Skeletal muscle cell (primary cell): ENCODE results near the gene MDP1.
"Not testable (repeated sequence)": the region's sequence is repeated elsewhere in the genome, so short reads cannot be mapped to it uniquely, and the experiment has no call there.

ENCODE experiments used
- DNase-seq: peaks from one replicate; pipeline ENCODE4 v3.0.0-alpha.2; 2010; ENCODE audit warnings: low read depth
- H3K4me3 ChIP-seq: 2 replicates; pipeline ENCODE4 v1.5.1; 2011; ENCODE audit warnings: low read depth, mild to moderate bottlenecking, control low read depth, low read length, moderate library complexity

The MDP1 gene

DNA sequence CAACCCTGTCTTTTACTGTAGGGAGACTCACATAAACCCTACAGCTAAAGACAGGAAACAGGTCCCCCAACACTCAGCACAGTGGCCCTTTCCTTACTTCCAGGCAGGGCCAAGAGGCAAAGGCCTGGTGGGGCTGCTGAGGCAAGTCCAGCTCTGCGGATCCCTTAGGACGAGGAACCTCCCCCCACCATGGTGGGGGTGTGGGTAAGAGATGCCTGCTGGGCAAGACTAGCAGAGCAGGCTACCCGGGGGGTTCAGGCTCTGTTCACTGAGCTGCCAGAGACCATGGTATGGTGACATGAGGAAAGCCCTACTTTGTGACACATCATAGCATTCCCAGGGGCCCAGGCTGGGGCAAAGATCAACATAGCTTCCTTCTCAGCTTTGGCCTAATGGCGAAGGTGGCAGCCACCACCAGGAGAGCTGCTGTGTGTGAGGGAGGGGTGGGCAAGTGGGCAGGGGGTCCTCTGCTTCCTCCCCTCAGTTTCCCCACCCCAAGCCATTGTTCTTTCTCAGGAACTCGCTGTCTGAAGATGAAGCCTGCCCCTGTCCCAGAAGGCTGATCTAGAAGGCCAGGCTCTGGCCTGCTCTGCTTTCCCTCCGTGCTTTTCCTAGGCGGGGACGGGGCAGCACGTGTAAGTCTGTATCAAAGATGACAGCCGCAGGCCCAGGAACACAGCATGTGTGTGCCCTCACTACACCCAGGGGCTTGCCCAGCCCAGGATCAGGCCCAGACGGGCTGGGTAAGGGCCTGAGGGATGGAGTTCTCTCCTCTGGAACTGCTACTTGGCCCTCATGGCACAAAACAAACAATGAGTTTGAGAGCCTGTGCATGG, 36.6 kb upstream of the MDP1 start:
- no peak for DNase-seq
- no peak overlapping the region for H3K4me3 ChIP-seq

DNA sequence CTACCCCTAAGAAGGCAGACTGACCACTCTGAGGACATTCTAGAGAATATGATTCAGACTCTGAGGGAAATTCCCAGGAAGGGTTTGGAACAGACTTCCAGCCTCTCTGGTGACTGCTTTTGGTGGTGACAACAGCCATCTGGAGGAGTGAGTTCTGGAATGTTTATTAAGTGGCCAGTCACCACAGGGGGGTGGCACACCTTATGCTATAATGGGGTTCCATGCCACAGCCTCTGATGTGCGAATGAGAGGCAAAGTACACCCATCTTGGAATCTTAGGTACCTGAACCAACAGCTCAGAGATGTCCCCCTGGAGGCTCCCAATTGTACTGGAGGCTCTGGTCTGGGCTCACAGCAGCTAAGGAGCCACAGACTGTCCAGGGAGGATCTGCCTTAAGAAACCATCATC, 36.0 kb upstream of the MDP1 start:
- DNase-seq, result no peak

GRCh38 chr14:24250354-24250753, 34.5 kb upstream of the MDP1 start:
- no peak for DNase-seq
- H3K4me3 ChIP-seq, result no peak overlapping the region

More for the DNA sequence above, 36.0 kb upstream of the MDP1 start:
- H3K4me3 ChIP-seq, result no peak overlapping the region

DNA sequence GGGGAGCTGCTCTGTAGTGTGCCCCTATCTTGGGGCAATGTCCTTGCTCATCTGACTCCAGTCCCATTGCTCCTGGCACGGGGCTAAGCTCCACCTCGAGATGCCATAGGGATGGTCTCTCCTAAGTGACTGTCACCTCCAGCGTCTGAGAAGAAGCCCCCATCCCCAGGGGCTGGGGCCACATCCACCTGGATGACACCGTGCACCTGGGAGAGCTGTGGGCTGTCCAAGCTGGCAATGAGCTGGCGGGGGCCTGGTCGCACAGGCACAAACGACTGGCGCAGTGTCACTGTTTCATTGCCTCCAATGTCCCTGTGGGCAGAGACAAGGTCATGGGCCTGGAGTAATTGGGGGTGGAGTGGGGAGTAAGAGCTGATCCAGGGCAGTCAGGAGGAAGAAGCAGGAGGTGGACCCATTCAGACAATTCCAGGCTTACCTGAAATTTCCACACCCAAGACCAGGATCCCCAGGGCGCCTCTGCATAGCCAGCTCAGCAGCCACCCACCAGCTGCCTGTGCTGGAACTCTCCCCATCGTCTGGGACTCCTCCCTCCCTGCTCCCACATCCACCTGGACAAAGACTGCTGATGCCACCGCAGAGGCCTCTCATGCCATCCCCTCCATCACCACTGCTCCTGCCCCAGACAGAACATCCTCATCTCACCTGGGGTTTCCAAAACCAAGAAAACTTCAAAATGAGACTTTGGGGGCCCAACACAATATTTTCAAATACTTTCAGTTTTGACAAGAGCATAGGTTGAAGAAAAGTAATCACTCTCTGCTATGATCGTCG, 33.6 kb upstream of the MDP1 start:
- DNase-seq, result no peak
- no peak overlapping the region for H3K4me3 ChIP-seq

DNA sequence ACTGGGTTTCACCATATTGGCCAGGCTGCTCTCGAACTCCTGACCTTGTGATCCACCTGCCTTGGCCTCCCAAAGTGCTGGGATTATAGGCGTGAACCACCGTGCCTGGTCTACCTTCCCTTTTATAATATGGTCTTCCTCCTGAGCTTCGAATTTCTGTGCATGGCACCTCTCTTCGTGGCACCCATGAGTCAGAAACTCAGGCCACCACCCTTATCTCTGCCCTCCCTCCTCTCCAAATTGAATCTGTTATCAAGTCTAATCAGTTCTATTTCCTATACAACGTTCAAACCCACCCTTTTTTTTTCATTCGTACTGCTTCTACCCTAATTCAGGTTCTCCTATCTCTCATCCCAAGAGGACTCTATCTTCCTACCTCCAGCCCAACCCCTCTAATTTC, 31.6 kb upstream of the MDP1 start:
- no peak for DNase-seq
- no peak overlapping the region for H3K4me3 ChIP-seq

DNA sequence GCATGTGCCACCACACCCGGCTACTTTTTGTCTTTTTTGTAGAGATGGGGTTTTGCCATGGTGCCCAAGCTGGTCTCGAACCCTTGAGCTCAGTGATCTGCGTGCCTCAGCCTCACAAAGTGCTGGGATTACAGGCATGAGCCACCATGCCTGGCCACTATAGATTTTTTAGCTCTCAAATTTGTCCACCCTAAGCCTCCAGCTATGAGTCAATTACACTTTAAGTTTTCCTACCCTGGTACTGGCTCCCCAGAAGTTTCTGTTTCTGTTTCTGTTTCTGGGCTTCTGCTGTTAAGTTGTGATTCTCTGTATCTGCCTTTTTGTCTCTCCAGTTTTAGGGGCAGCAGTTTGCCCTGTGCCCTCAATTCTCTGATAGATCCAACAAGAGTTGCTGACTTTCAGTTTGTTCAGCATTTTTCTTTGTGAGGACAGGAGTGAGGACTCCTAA, 30.9 kb upstream of the MDP1 start:
- DNase-seq, result no peak
- no peak overlapping the region for H3K4me3 ChIP-seq

DNA sequence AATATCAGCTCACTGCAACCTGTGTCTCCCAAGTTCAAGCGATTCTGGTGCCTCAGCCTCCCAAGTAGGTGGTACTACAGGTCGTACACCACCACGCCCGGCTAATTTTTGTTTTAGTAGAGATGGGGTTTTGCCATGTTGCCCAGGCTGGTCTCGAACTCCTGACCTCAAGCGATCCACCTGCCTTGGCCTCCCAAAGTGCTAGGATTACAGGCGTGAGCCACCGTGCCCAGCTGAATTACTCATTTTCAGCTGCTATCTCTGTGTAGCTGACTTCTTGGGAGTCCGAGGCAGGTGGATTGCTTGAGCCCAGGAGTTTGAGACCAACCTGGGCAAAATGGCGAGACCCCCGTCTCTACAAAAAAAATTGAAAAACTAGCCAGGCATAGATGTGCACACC, 29.5 kb upstream of the MDP1 start:
- not testable (repeated sequence) for H3K4me3 ChIP-seq, DNase-seq

DNA sequence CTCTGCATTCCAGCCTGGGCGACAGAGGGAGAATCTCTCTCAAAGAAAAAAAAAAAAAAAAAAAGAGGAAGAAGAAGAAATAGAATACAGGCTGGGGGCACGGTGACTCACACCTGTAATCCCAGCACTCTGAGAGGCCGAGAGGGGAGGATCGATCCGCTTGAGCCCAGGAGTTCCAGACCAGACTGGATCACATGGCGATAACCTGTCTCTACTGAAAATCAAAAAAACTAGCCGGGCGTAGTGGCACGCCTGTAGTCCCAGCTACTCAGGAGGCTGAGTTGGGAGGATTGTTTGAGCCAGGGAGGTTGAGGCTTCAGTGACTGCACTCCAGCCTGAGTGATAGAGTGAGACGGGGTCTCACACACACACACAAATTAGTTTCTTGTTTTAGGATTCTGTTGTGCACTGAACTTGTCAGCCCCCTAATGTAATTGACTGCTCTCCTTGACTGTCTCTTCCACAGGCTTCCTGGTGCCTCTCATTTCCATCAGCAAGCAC, 27.5 kb upstream of the MDP1 start:
- DNase-seq, result no peak
- H3K4me3 ChIP-seq, result peak overlapping the region; percentile 90

DNA sequence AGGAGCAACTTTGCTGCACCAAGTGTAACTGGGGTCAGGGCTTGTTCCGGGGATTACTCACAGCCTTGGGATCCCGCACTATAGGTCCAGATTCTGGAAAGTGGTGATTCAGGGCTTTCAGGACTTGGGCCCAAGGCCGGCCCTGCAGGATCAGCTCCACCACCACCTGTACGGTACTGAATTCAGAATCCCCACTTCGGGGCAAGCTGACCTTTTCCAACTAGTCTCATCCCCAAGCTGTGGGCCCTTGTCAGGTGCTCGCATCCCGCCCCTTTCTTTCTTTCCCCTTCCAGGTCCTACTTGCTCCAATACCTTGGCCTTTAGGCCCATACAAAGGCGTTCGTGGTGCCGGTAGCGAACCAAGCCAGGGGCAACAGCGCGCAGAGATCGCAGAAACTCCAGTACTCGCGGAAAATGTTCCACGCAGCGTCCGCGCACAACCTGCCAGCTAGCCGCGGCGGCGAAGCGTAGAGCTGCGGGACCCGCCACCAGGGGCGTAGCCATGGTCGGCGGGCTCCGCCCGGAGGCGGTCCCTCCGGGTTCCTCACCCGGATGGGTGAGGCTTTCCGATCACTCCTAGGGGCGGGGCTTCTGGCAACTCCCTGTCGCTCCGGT, 26.1 kb upstream of the MDP1 start:
- DNase-seq, result peak; percentile 68
- peak overlapping the region; percentile 90 for H3K4me3 ChIP-seq

DNA sequence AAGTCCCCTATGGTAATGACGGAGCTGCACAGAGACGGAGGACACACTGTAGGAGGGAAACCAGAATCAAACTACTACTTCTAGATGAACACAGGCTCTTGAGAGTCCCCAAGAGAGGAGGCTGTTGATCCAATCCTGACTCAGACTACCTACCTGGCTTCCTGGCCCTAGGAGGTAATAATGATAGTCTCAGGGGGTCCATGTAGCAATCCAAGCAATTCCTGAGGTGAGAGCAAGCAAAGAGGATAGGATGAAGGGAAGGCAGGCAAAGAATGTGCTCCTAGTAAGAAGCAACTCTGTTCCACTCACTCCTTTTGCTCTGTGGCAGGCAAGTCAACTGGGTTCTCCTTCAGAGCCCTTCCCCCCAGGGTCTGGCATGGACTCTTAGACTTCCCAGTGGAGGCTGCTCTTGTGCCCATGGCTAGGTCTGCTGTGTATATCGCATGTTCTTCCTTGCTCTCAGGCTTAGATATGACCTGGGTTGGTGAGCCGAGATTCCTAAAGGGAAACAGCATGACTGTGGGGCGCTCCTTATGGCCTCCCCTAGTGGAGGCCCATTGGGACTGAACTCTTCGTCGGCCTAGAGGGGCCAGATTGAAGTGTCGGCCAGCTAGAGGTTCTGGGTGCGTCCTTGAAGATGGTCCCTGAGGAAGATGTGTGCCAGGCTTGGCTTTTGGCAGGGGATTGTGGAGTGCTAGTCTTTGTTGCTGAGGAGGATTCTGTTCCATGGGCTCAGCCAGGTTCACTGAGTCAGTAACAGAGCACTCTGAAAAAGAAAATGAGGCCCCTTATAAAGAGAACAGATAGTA, 24.4 kb upstream of the MDP1 start:
- no peak overlapping the region for H3K4me3 ChIP-seq

GRCh38 chr14:24238527-24239037, 22.7 kb upstream of the MDP1 start:
- no peak for DNase-seq
- no peak overlapping the region for H3K4me3 ChIP-seq

More for the DNA sequence above, 24.4 kb upstream of the MDP1 start:
- DNase-seq, result no peak

DNA sequence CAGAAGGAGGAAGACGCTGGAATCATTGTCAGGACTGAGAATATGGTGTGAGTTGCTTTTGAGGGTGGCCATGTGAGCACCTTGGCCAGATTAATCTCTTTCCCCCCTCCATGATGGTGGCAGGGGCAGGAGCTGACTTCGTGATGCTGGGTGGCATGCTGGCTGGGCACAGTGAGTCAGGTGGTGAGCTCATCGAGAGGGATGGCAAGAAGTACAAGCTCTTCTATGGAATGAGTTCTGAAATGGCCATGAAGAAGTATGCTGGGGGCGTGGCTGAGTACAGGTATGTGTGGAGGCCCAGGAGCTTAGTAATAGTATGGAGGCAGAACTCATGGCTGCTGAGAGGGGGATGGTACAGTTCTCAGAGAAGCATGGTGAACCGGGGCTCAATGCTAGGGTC, 22.3 kb upstream of the MDP1 start:
- no peak for DNase-seq
- H3K4me3 ChIP-seq, result no peak overlapping the region

GRCh38 chr14:24237463-24237955, 21.6 kb upstream of the MDP1 start:
- no peak for DNase-seq
- no peak overlapping the region for H3K4me3 ChIP-seq

DNA sequence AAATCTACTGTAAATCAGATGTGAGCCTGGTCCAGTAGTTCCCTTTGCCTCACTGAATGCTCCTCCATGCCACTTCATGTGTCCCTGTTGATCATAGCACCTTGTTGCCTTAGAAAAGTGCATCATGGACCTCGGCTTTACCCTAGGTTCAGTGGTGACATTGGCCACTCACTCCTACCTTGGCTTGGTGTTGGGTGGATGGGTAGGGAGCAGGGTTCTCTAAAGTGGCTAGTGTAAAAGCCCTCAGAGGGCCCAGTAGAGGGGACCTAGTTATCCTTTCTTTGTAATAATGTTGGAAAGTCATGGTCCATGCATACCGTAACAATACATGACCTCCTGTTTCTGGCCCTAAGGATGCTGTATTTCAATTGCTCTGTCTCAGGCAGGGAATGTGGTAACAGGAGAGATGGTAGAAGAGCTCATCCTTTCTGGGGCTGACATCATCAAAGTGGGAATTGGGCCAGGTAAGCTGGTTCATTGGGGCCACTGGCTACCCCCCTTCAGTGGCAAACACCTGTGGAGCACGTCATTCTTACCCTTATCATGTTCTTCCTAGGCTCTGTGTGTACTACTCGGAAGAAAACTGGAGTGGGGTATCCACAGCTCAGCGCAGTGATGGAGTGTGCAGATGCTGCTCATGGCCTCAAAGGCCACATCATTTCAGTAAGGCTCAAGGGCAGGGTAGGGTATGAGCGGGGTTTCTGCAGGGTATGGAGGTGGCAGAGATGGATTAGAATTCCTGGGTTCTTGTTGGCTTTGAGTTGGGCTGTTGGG, 21.0 kb upstream of the MDP1 start:
- no peak for DNase-seq
- no peak overlapping the region for H3K4me3 ChIP-seq

DNA sequence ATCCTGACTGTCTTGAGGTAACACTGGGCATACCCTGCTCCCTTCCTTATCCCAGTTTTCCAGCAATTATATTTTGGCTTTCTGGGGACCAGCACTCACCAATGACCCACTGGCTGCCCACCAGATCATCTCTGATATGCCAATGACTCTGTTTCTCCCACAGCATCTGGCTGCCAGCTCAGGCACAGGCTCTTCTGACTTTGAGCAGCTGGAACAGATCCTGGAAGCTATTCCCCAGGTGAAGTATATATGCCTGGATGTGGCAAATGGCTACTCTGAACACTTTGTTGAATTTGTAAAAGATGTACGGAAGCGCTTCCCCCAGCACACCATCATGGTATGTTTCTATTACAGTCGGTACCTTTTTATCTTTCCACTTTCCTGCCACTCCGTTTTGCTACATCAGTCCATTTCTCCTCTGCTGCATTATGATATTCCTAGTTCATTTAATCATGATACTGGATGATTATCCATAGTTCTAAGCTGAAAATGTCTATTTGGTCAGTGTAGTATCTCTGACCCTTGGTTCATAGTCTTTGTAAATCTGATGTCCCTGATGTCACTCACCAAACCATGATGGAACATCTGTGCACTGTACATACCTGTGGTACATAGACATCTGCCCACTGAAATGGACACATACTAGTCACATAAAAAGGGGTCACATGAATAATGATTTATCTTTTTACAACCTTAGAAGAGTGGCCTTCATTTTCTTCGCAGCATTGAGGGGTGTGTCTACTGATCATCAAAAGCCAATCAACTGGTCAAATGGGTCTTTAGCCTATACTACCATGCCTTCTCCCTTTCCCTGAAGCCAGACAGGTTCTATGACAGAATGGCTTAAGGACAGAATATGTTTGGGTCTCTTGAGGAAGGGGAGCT, 20.2 kb upstream of the MDP1 start:
- no peak overlapping the region for H3K4me3 ChIP-seq
- no peak for DNase-seq

- no peak for DNase-seq
- H3K4me3 ChIP-seq, result no peak overlapping the region
Observed at GRCh38 chr14:24234095-24235005, 18.5 kb upstream of the MDP1 start.
